Endothelial cell of coronary artery (primary cell): ENCODE results near the gene KCNG3. TPM values are rescaled to one million over a fixed set of nuclear protein-coding genes. Genes with fewer than 3 reads are reported as not detected.

ENCODE experiments used
- total RNA-seq: library from RNA; depleted of rRNA; stranded (reverse); fragments of >200 nt; gene quantifications from 2 replicates; pipeline ENCODE4 v1.2.3, GENCODE V29; 2014

KCNG3 gene
- total RNA-seq: under 0.01 TPM in 1 of 2 replicates, not detected in the other

GRCh38 chr2:42493468-42494354 lies at the start of gene KCNG3:
Gene KCNG3, minus strand, starts transcription at chr2:42493982. Its CDS starts 481 bp downstream, at chr2:42493501.

Other genes with a start within 250 kb of the KCNG3 start
- gene COX7A2L, start 132.8 kb downstream of the KCNG3 start, total RNA-seq: 147 and 155 TPM in 2 replicates
- 20.0 and 24.5 TPM in 2 replicates for gene MTA3, start 74.7 kb upstream of the KCNG3 start, total RNA-seq